ENCODE data around the gene CIRBP.

CIRBP gene

GRCh38 chr19:1291761-1292418, 22.8 kb downstream of the CIRBP start:
- ATAC-seq (replicated peaks) = no peak
- no peak overlapping the region for H3K4me3 Mint-ChIP-seq
- peaks cover 17 to 57% of the 10 kb centered on the region in 2 donors for H3K27me3 Mint-ChIP-seq

GRCh38 chr19:1292419-1293151, 23.5 kb downstream of the CIRBP start:
- peaks cover 2 to 4% of the 10 kb centered on the region in 2 donors for H3K4me1 Mint-ChIP-seq (ENCODE audit: low read depth in 2 of 2)
- ATAC-seq (replicated peaks) (no peak), DNase-seq (no peak)
- no peaks in the 10 kb centered on the region for H3K36me3 Mint-ChIP-seq (ENCODE audit: insufficient read depth)
- no peak overlapping the region for H3K4me3 Mint-ChIP-seq
- H3K27me3 Mint-ChIP-seq = peaks cover 17 to 56% of the 10 kb centered on the region in 2 donors
- H3K9me3 Mint-ChIP-seq = no peaks in the 10 kb centered on the region
- no peak overlapping the region for H3K27ac Mint-ChIP-seq

More at GRCh38 chr19:1291761-1292418, 22.8 kb downstream of the CIRBP start:
- no peaks in the 10 kb centered on the region for H3K9me3 Mint-ChIP-seq
- no peak overlapping the region for H3K27ac Mint-ChIP-seq
- peaks cover 2 to 4% of the 10 kb centered on the region in 2 donors for H3K4me1 Mint-ChIP-seq (ENCODE audit: low read depth in 2 of 2)
- DNase-seq = no peak
- no peaks in the 10 kb centered on the region for H3K36me3 Mint-ChIP-seq (ENCODE audit: insufficient read depth)

- no peak overlapping the region for H3K4me3 Mint-ChIP-seq
Measured at GRCh38 chr19:1293782-1294604, 24.9 kb downstream of the CIRBP start.

GRCh38 chr19:1294688-1295087, 25.6 kb downstream of the CIRBP start:
- Mint-ChIP-seq H3K9me3 (no peaks in the 10 kb centered on the region), H3K4me1 (ENCODE audit: low read depth in 2 of 2) (peaks cover 0 to 4% of the 10 kb centered on the region in 2 donors), H3K27ac (no peak overlapping the region), H3K4me3 (peak overlapping the region; percentile 4 to 41), H3K27me3 (peaks cover 17 to 44% of the 10 kb centered on the region in 2 donors), H3K36me3 (ENCODE audit: insufficient read depth) (no peaks in the 10 kb centered on the region)
- no peak for DNase-seq
- no peak for ATAC-seq (replicated peaks)

More at GRCh38 chr19:1293782-1294604, 24.9 kb downstream of the CIRBP start:
- no peak overlapping the region for H3K27ac Mint-ChIP-seq
- DNase-seq (no peak), ATAC-seq (replicated peaks) (no peak)
- no peaks in the 10 kb centered on the region for H3K9me3 Mint-ChIP-seq
- H3K27me3 Mint-ChIP-seq = peaks cover 17 to 51% of the 10 kb centered on the region in 2 donors
- no peaks in the 10 kb centered on the region for H3K36me3 Mint-ChIP-seq (ENCODE audit: insufficient read depth)
- peaks cover 0 to 4% of the 10 kb centered on the region in 2 donors for H3K4me1 Mint-ChIP-seq (ENCODE audit: low read depth in 2 of 2)

- Mint-ChIP-seq H3K27ac (no peak overlapping the region), H3K9me3 (no peaks in the 10 kb centered on the region), H3K4me3 (no peak overlapping the region), H3K4me1 (ENCODE audit: low read depth in 2 of 2) (peaks cover 0 to 4% of the 10 kb centered on the region in 2 donors), H3K27me3 (peaks cover 17 to 37% of the 10 kb centered on the region in 2 donors), H3K36me3 (ENCODE audit: insufficient read depth) (no peaks in the 10 kb centered on the region)
- DNase-seq (no peak), ATAC-seq (replicated peaks) (peak; percentile 49)
Measured at GRCh38 chr19:1295169-1296012, 26.3 kb downstream of the CIRBP start.

- no peak overlapping the region for H3K4me3 Mint-ChIP-seq
- H3K27ac Mint-ChIP-seq = no peak overlapping the region
- no peaks in the 10 kb centered on the region for H3K9me3 Mint-ChIP-seq
- ATAC-seq (replicated peaks) (no peak), DNase-seq (no peak)
- H3K36me3 Mint-ChIP-seq (ENCODE audit: insufficient read depth) = no peaks in the 10 kb centered on the region
- peaks cover 0 to 4% of the 10 kb centered on the region in 2 donors for H3K4me1 Mint-ChIP-seq (ENCODE audit: low read depth in 2 of 2)
- H3K27me3 Mint-ChIP-seq = peaks cover 17 to 37% of the 10 kb centered on the region in 2 donors
Measured at GRCh38 chr19:1296078-1296477, 26.9 kb downstream of the CIRBP start.

- no peak for DNase-seq
- Mint-ChIP-seq H3K4me3 (no peak overlapping the region), H3K9me3 (no peaks in the 10 kb centered on the region), H3K27me3 (peaks cover 17 to 37% of the 10 kb centered on the region in 2 donors), H3K4me1 (ENCODE audit: low read depth in 2 of 2) (peaks cover 0 to 4% of the 10 kb centered on the region in 2 donors), H3K36me3 (ENCODE audit: insufficient read depth) (no peaks in the 10 kb centered on the region), H3K27ac (no peak overlapping the region)
- ATAC-seq (replicated peaks) = no peak
Measured at GRCh38 chr19:1296575-1297271, 27.6 kb downstream of the CIRBP start.

- ATAC-seq (replicated peaks) = no peak
- H3K4me1 Mint-ChIP-seq (ENCODE audit: low read depth in 2 of 2) = no peaks in the 10 kb centered on the region
- DNase-seq = no peak
- no peaks in the 10 kb centered on the region for H3K9me3 Mint-ChIP-seq
- H3K36me3 Mint-ChIP-seq (ENCODE audit: insufficient read depth) = no peaks in the 10 kb centered on the region
- no peak overlapping the region for H3K27ac Mint-ChIP-seq
- H3K4me3 Mint-ChIP-seq = no peak overlapping the region
- H3K27me3 Mint-ChIP-seq = peaks cover 7 to 23% of the 10 kb centered on the region in 2 donors
Measured at GRCh38 chr19:1298235-1298634, 29.1 kb downstream of the CIRBP start.

GRCh38 chr19:1299801-1300200, 30.7 kb downstream of the CIRBP start:
- Mint-ChIP-seq H3K9me3 (no peaks in the 10 kb centered on the region), H3K4me3 (no peak overlapping the region), H3K27me3 (peaks cover 2 to 13% of the 10 kb centered on the region in 2 donors), H3K27ac (no peak overlapping the region), H3K4me1 (ENCODE audit: low read depth in 2 of 2) (no peaks in the 10 kb centered on the region), H3K36me3 (ENCODE audit: insufficient read depth) (no peaks in the 10 kb centered on the region)
- DNase-seq (no peak), ATAC-seq (replicated peaks) (no peak)

- H3K27me3 Mint-ChIP-seq = peaks cover 0 to 11% of the 10 kb centered on the region in 2 donors
- no peaks in the 10 kb centered on the region for H3K9me3 Mint-ChIP-seq
- H3K4me1 Mint-ChIP-seq (ENCODE audit: low read depth in 2 of 2) = no peaks in the 10 kb centered on the region
- H3K27ac Mint-ChIP-seq = no peak overlapping the region
- no peak for ATAC-seq (replicated peaks)
- H3K36me3 Mint-ChIP-seq (ENCODE audit: insufficient read depth) = no peaks in the 10 kb centered on the region
- H3K4me3 Mint-ChIP-seq = no peak overlapping the region
- DNase-seq = no peak
Measured at GRCh38 chr19:1300744-1301490, 31.8 kb downstream of the CIRBP start.

GRCh38 chr19:1302533-1303239, 33.6 kb downstream of the CIRBP start:
- peaks cover 0 to 8% of the 10 kb centered on the region in 2 donors for H3K27me3 Mint-ChIP-seq
- H3K27ac Mint-ChIP-seq = no peak overlapping the region
- H3K36me3 Mint-ChIP-seq (ENCODE audit: insufficient read depth) = no peaks in the 10 kb centered on the region
- H3K9me3 Mint-ChIP-seq = no peaks in the 10 kb centered on the region
- no peak for DNase-seq
- no peaks in the 10 kb centered on the region for H3K4me1 Mint-ChIP-seq (ENCODE audit: low read depth in 2 of 2)
- no peak for ATAC-seq (replicated peaks)
- H3K4me3 Mint-ChIP-seq = no peak overlapping the region
